Neutrophil (primary cell): ENCODE measurements around the gene NOXA1.

ENCODE experiments used
- H3K27ac ChIP-seq: fragments of 200-600 bp; sonication (generic); 2 replicates; pipeline ENCODE4 v1.5.1; 2016; ENCODE audit warnings: mild to moderate bottlenecking, moderate library complexity
- H3K27me3 ChIP-seq: fragments of 200-600 bp; sonication (generic); 2 replicates; pipeline ENCODE4 v1.6.0; 2016; ENCODE audit warnings: mild to moderate bottlenecking
- H3K36me3 ChIP-seq: fragments of 200-600 bp; sonication (generic); 2 replicates; pipeline ENCODE4 v1.5.1; 2017
- H3K4me1 ChIP-seq, 2 experiments: fragments of 200-600 bp in 1 of 2; sonication (generic) in 1 of 2; 1 replicate in 1 of 2; 2 replicates in 1 of 2; pipeline versions ENCODE4 v1.5.1 to v1.6.1; 2013 to 2016; ENCODE audit warnings: low read depth in 1 of 2, low read length in 1 of 2, mild to moderate bottlenecking in 1 of 2, moderate library complexity in 1 of 2; ENCODE audit not compliant: control insufficient read depth in 1 of 2, insufficient read depth in 1 of 2
- H3K4me3 ChIP-seq, 2 experiments: fragments of 200-600 bp in 1 of 2; sonication (generic) in 1 of 2; 1 replicate in 1 of 2; 2 replicates in 1 of 2; pipeline ENCODE4 v1.5.1; 2013 to 2016; ENCODE audit warnings: low read depth in 1 of 2, low read length in 1 of 2, mild to moderate bottlenecking in 1 of 2, moderate library complexity in 1 of 2
- H3K9me3 ChIP-seq: fragments of 200-600 bp; sonication (generic); 2 replicates; pipeline ENCODE4 v1.5.1; 2016
- TF ChIP-seq, protein P1 (sequence below): fragments of 200-600 bp; sonication (generic); IDR thresholded peaks from 2 replicates; pipeline ENCODE4 v1.5.1; 2016; ENCODE audit warnings: antibody characterized with exemption

Gene NOXA1

DNA sequence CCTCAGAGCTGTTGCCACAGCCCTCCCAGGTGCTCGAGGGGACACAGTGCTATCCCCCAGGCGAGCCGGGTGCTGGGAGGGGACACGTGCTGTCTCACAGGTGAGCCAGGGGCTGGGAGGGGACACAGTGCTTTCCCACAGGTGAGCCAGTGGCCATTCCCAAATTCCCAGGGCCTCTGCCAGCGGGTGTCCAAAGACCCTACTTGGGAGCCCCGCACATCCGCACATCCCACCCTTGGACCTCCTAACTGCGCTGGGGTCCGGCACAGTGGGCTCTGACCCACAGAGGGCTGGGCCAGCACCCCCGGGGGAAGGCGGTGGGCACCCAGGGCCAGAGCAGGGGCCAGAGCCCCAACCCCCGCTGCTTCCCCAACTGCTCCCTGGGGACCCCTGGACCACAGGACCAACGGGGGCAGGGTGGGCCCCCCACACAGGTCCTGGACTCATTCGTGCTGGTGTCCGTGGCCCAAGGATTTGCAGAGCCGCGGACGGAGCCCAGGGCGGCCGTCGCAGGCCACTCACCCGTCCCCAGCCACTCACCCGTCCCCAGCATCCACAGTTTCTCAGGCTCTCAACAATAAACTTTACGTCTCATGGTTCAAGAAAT, 18.1 kb upstream of the NOXA1 start:
- H3K4me3 ChIP-seq, result no peak overlapping the region
- H3K27ac ChIP-seq, result no peak overlapping the region
- peaks cover 0 to 5% of the 10 kb centered on the region in 2 experiments for H3K4me1 ChIP-seq
- TF ChIP-seq, protein P1, sequence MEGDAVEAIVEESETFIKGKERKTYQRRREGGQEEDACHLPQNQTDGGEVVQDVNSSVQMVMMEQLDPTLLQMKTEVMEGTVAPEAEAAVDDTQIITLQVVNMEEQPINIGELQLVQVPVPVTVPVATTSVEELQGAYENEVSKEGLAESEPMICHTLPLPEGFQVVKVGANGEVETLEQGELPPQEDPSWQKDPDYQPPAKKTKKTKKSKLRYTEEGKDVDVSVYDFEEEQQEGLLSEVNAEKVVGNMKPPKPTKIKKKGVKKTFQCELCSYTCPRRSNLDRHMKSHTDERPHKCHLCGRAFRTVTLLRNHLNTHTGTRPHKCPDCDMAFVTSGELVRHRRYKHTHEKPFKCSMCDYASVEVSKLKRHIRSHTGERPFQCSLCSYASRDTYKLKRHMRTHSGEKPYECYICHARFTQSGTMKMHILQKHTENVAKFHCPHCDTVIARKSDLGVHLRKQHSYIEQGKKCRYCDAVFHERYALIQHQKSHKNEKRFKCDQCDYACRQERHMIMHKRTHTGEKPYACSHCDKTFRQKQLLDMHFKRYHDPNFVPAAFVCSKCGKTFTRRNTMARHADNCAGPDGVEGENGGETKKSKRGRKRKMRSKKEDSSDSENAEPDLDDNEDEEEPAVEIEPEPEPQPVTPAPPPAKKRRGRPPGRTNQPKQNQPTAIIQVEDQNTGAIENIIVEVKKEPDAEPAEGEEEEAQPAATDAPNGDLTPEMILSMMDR, result no peak
- H3K9me3 ChIP-seq, result no peaks in the 10 kb centered on the region
- peaks cover 40% of the 10 kb centered on the region for H3K27me3 ChIP-seq
- H3K36me3 ChIP-seq, result no peaks in the 10 kb centered on the region

DNA sequence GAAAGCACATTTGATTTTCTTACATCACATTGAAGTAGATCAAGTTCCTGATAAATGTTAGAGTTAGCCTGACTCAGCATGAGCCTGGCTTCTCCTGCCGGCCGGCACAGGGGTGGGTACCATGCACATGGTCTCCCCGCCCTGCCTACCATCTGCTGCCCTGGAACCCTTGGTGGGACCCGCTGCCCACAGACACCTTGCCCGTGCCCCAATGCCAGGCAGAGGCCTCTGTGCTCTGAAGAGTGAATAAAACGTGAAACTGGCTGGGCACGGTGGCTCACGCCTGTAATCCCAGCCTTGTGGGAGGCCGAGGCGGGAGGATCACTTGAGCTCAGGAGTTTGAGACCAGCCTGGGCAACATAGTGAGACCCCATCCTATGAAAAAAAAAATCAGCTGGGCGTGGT, 17.5 kb upstream of the NOXA1 start:
- Histone ChIP-seq H3K9me3 (no peaks in the 10 kb centered on the region), H3K4me3 (no peak overlapping the region), H3K4me1 (peaks cover 0 to 5% of the 10 kb centered on the region in 2 experiments), H3K27me3 (peaks cover 46% of the 10 kb centered on the region), H3K27ac (no peak overlapping the region), H3K36me3 (no peaks in the 10 kb centered on the region)
- TF ChIP-seq, protein P1, result no peak

DNA sequence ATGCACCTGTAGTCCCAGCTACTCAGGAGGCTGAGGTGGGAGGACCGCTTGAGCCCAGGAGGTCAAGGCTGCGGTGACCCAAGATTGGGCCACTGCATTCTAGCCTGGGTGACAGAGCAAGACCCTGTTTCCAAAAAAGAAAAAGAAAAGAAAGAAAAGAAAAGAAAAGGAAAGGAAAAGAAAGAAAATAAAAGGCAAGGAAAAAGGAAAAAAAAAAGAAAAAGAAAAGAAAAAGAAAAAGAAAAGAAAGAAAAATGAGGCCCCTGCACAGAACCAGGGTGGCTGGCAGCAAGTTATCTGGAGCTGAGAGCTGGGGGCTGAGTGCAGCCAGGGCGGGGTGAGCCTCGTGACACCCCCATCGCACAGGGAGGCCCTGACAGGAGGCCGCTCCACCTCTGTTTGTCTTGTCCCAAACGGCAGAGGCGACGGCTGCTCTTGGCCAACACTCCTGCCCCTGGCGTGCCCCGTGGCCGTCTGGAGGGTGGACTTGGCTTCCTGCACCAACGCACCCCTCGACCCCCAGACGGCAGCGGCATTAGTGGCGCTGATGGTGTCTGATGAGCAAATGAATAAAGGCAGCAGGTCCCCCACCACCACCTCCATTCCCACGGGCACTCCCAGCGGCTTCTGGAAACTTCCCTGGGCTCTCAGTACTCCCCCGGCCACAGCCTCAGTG, 17.0 kb upstream of the NOXA1 start:
- Histone ChIP-seq H3K4me3 (no peak overlapping the region), H3K4me1 (peaks cover 0 to 5% of the 10 kb centered on the region in 2 experiments), H3K36me3 (no peaks in the 10 kb centered on the region), H3K27ac (no peak overlapping the region), H3K27me3 (peaks cover 52% of the 10 kb centered on the region), H3K9me3 (no peaks in the 10 kb centered on the region)
- TF ChIP-seq, protein P1, result no peak

DNA sequence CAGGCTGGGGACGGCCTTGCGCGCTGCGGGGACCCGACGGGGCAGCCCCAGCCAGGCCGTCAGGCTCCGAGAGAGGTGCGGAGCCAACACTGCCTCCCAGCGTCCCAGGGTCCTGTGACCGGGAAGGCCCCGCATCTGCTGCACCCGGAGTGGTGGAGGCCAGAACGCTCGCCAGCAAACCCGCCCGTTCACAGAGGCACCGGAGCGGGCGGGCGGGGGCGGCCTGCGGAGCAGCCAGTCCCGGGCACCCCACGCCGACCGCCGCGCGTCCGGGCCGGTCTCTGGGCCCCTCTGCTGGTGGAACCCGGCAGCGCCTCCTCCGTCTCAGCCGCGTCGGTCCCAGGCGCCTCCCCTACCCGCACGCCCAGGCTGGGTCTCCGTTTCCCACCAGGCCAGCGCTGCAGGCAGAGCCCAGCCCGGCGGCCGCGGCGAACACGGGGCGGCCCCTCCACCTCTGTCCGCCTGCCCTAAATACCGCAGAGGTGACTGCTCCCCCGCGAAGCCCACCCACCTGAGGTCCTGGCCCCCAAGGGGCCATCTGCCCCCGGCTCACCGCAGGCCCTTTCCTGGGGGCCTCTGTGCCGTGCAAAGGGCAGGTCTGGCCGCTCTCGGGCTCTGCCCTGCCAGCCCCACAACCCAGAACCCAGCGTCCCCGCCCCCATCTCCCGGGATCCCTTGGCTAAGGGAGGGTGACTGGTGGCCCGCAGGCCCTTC, 16.2 kb upstream of the NOXA1 start:
- TF ChIP-seq, protein P1, result no peak
- Histone ChIP-seq H3K36me3 (no peaks in the 10 kb centered on the region), H3K4me3 (no peak overlapping the region), H3K4me1 (peaks cover 0 to 5% of the 10 kb centered on the region in 2 experiments), H3K27ac (no peak overlapping the region), H3K9me3 (no peaks in the 10 kb centered on the region), H3K27me3 (peaks cover 60% of the 10 kb centered on the region)

DNA sequence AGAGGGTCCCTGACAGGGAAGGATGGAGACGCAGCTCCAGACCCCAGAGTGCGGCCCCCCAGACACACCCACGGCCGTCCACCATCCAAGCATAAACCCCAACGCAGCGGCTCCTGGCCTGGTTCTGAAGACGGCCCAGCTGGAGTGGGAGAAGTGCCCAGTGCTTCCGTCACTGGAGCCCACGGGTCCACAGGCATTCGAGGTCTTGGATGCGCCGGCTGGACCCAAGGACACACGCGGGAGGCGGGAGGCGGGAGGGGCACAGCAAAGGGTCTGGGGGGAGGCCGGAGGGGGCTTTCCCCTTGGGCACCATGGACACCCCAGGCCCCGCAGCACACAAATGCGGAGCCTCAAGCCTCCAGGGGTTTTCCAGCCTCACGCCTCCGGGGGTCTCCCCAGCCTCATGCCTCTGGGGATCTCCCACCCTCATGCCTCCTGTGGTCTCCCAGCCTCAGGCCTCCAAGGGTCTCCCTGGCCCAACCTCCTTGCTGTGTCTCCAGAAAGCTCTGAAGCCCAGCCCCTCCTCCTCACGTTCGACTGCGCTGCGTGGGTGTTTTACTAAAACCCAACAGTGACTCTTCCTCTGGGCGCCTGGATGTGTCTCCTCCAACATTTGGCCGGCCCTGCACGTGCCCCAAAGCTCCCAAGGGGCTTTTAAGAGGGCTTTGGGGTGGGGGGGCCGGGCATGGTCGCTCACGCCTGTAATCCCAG, 15.4 kb upstream of the NOXA1 start:
- Histone ChIP-seq H3K9me3 (no peaks in the 10 kb centered on the region), H3K27ac (no peak overlapping the region), H3K4me1 (peaks cover 0 to 5% of the 10 kb centered on the region in 2 experiments), H3K4me3 (no peak overlapping the region), H3K36me3 (no peaks in the 10 kb centered on the region), H3K27me3 (peaks cover 67% of the 10 kb centered on the region)
- TF ChIP-seq, protein P1, result no peak
